HG02852 (cell line): Measurements from ENCODE around the gene ZSCAN26.

Experiments
- ATAC-seq: cut with Tn5 transposase; IDR thresholded peaks from one replicate; pipeline ENCODE4 v1.9.1; 2021; ENCODE audit warnings: mild to moderate bottlenecking, moderate library complexity; ENCODE audit not compliant: unreplicated experiment

ZSCAN26 gene

GRCh38 chr6:28266962-28267694 is at the start of gene ZSCAN26:
ZSCAN26 (plus strand) TSS chr6:28267143; CDS start chr6:28271920, 4,777 bp downstream.
- ATAC-seq, result peak; percentile 88

- no peak for ATAC-seq
Measured at GRCh38 chr6:28217890-28218289, 49.1 kb upstream of the ZSCAN26 start.

GRCh38 chr6:28218312-28219248 is 48.4 kb upstream of the ZSCAN26 start:
- ATAC-seq, result peak; percentile 78

GRCh38 chr6:28220257-28221133 is 46.4 kb upstream of the ZSCAN26 start:
- no peak for ATAC-seq

- no peak for ATAC-seq
Measured at GRCh38 chr6:28224131-28225055, 42.5 kb upstream of the ZSCAN26 start.

GRCh38 chr6:28225056-28225834 is 41.7 kb upstream of the ZSCAN26 start, which contains the start of gene ZSCAN9:
ZSCAN9 (plus strand) TSS chr6:28225275; CDS start chr6:28227085, 1,810 bp downstream.
- peak; percentile 89 for ATAC-seq

GRCh38 chr6:28226460-28226859 is 40.5 kb upstream of the ZSCAN26 start:
- ATAC-seq, result no peak

- no peak for ATAC-seq
Measured at GRCh38 chr6:28232785-28233184, 34.2 kb upstream of the ZSCAN26 start.

GRCh38 chr6:28235912-28236452 is 31.0 kb upstream of the ZSCAN26 start:
- ATAC-seq, result no peak

GRCh38 chr6:28239636-28240035 is 27.3 kb upstream of the ZSCAN26 start:
- no peak for ATAC-seq

- ATAC-seq, result no peak
Measured at GRCh38 chr6:28240471-28240870, 26.5 kb upstream of the ZSCAN26 start.

- no peak for ATAC-seq
Measured at GRCh38 chr6:28243946-28244345, 23.0 kb upstream of the ZSCAN26 start.

GRCh38 chr6:28245206-28245941 is 21.6 kb upstream of the ZSCAN26 start:
- no peak for ATAC-seq

GRCh38 chr6:28248916-28249315 is 18.0 kb upstream of the ZSCAN26 start:
- ATAC-seq, result no peak

GRCh38 chr6:28250747-28251146 is 16.2 kb upstream of the ZSCAN26 start:
- ATAC-seq, result no peak

GRCh38 chr6:28251661-28252008 is 15.3 kb upstream of the ZSCAN26 start:
- ATAC-seq, result peak; percentile 45

- ATAC-seq, result peak; percentile 86
Measured at GRCh38 chr6:28252009-28252975, 14.7 kb upstream of the ZSCAN26 start, which contains the start of gene ZKSCAN4. ZKSCAN4 (minus strand) TSS chr6:28252269; CDS start chr6:28251980, 289 bp downstream.
